Stimulated activated memory B cell treated with anti-CD40 and anti-IgM and Interleukin-4, amounts not matched to agents 10 μg/mL and 1 μg/mL and 100 μg/mL, for 72 hours (primary cell): ENCODE results near the gene MCUR1.
"Not testable (repeated sequence)": the region's sequence is repeated elsewhere in the genome, so short reads cannot be mapped to it uniquely, and the experiment has no call there.

Source experiments
- ATAC-seq: fragments of 150-1000 bp; cut with Tn5 transposase; 2 replicates; pipeline ENCODE4 v1.10.0; 2021
- H3K27ac Mint-ChIP-seq: one replicate; pipeline ENCODE4 v1.8.0; 2022; ENCODE audit warnings: mild to moderate bottlenecking, mixed read lengths
- H3K27me3 Mint-ChIP-seq: one replicate; pipeline ENCODE4 v1.8.0; 2022; ENCODE audit warnings: mixed read lengths
- H3K36me3 Mint-ChIP-seq: one replicate; pipeline ENCODE4 v1.8.0; 2022; ENCODE audit warnings: mixed read lengths
- H3K4me1 Mint-ChIP-seq: one replicate; pipeline ENCODE4 v1.8.0; 2022; ENCODE audit warnings: mixed read lengths
- H3K4me3 Mint-ChIP-seq: one replicate; pipeline ENCODE4 v1.8.0; 2022; ENCODE audit warnings: mild to moderate bottlenecking, moderate library complexity, mixed read lengths
- H3K9me3 Mint-ChIP-seq: one replicate; pipeline ENCODE4 v1.8.0; 2022; ENCODE audit warnings: mixed read lengths

MCUR1 gene

DNA sequence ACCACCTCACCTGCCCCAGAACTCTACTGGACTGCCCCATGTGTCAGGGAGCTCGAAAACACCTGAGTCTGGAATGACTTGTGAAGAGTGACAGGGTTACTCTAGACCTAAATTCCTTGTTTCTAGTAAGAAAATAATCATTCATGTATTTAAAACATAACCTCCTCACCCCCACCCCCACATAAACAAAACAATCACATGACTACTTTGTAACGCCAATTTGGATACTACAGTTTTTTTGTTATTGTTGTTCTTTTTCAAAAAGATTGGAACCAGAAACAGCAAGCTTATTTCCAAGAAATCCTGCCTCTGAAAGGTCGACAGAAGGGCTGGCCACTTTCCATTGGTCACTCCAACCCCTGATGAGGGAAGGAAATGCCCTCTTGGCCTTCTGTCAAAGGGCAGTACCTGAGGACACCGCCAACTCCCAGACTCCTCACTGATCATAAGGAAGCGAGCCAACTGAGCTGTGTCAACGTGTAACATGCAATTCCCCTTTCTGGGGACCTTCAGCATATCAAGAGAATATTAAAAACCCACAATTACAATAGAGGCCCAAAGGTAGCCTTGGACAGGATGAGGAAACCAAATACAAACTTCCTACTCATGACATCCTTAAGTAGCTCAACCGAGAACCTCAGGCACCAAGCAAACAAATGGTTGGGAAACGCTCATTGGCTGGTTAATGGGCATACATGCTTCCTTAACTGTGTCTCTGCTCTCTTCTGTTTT lies 2.6 kb downstream of the MCUR1 start:
- peaks cover 47% of the 10 kb centered on the region for H3K4me1 Mint-ChIP-seq
- peak overlapping the region; percentile 93 for H3K27ac Mint-ChIP-seq
- peaks cover 11% of the 10 kb centered on the region for H3K36me3 Mint-ChIP-seq

DNA sequence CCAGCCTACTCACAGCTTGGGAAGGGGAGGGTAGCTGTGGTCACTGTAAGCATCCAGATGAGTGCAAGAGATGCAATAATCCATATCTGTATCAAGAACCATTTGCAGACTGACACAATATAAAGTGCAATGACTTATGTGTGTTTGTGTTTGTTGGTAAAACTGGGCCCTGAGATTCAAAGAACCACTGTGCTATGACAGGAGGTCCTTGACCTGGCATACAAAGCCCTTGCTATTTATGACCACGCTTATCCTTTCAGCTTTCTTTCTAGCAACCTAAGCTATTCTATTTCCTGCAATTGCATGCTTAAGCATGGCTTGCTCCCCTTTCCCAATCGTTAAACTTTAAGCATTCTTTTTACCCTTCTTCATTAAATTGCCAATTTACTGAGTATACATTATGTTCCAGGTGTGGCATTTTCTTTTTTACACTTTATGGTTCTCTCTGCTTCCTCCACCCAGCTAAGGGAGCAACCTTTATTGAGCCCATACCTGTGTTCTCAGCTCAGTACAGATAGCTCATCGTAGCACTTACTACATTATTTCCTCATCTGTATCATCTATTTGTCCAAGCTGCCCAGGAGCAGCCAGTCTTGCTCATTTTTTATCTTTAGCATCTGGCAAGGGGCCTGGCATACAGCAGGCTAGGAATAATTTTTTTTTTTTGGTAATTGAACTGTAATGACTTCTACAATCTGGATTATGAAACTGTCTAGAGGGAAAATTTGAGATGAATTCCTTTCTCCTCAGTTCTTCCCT lies 3.5 kb downstream of the MCUR1 start:
- H3K27me3 Mint-ChIP-seq = no peaks in the 10 kb centered on the region
- peaks cover 17% of the 10 kb centered on the region for H3K36me3 Mint-ChIP-seq
- H3K27ac Mint-ChIP-seq = peak overlapping the region; percentile 93
- no peak overlapping the region for H3K4me3 Mint-ChIP-seq
- H3K4me1 Mint-ChIP-seq = peaks cover 41% of the 10 kb centered on the region
- no peaks in the 10 kb centered on the region for H3K9me3 Mint-ChIP-seq
- no peak for ATAC-seq

More for the DNA sequence above, 2.6 kb downstream of the MCUR1 start:
- ATAC-seq = no peak
- Mint-ChIP-seq H3K27me3 (no peaks in the 10 kb centered on the region), H3K4me3 (no peak overlapping the region), H3K9me3 (no peaks in the 10 kb centered on the region)

DNA sequence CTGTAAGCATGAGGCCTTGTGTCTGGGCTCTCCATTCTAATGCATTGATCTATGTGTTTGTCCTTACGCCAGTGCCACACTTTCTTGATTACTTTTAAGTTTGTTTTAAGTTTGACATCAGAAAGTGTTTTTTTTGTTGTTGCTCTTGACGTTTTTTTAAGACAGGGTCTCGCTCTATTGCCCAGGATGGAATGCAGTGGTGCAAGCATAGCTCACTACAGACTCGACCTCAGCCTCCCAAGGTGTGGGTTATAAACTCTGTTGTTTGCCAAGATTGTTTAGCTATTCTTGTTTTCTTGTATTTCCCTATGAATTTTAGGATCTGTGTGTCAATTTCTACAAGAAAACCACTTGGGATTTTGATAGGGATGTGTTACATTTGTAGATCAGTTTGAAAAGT lies 5.6 kb downstream of the MCUR1 start:
- no peak overlapping the region for H3K27ac Mint-ChIP-seq
- H3K9me3 Mint-ChIP-seq = no peaks in the 10 kb centered on the region
- no peak for ATAC-seq
- peaks cover 32% of the 10 kb centered on the region for H3K4me1 Mint-ChIP-seq
- H3K36me3 Mint-ChIP-seq = peaks cover 21% of the 10 kb centered on the region
- H3K27me3 Mint-ChIP-seq = no peaks in the 10 kb centered on the region
- H3K4me3 Mint-ChIP-seq = no peak overlapping the region

DNA sequence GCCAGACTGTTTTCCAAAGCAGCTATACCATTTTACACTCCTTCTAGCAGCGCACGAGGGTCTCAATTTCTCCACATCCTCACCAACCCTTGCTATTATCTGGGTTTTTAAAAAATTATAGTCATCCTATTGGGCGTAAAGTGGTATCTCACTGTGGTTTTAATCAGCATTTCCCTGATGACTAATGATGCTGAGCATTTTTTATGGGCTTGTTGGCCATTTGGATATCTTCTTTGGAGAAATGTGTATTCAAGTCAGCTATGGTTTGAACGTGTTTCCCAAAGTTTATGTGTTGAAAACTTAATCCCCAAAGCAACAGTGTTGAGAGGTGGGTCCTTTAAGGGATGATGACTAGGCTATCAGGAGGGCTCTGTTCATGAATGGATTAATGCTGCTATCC lies 6.7 kb downstream of the MCUR1 start:
- Mint-ChIP-seq H3K36me3 (peaks cover 21% of the 10 kb centered on the region), H3K4me3 (no peak overlapping the region), H3K27ac (no peak overlapping the region), H3K4me1 (peaks cover 21% of the 10 kb centered on the region), H3K9me3 (no peaks in the 10 kb centered on the region), H3K27me3 (no peaks in the 10 kb centered on the region)
- no peak for ATAC-seq

DNA sequence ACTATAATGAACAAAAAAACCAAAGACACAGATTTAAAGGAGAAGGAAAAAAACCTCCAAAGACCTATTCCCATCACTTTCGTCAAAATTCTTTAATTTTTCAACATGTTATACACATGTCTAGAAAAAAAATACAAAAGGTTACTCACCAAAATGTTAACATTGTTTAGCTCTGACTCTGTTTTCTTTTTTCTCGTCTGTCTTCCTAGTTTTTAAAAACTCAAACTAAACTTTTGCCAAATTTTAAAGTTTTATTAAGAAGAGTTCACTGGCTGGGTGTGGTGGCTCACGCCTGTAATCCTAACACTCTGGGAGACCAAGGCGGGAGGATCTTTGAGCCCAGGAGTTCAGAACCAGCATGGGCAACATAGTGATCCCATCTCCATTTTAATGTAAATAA lies 10.8 kb downstream of the MCUR1 start:
- Mint-ChIP-seq H3K27me3 (no peaks in the 10 kb centered on the region), H3K36me3 (peaks cover 26% of the 10 kb centered on the region), H3K4me3 (no peak overlapping the region), H3K4me1 (no peaks in the 10 kb centered on the region), H3K9me3 (no peaks in the 10 kb centered on the region), H3K27ac (no peak overlapping the region)
- no peak for ATAC-seq

DNA sequence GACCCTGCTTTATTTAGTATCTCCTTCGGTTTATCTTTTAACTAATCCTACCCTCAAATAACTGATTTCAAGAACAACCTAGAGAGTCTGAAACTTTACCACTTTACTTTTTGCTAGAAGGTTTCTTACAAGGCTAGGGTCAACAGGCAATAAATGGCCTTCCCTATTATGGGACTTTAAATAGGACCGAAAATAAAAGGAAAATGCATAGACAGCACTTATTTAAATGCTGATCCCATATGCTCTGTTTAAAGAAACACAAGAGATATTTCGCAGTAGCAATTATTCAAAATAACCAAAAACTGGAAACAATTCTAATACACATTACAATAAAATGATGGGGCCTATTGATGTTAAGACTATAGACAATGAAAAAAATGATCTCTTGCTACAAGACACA lies 13.7 kb downstream of the MCUR1 start:
- H3K27ac Mint-ChIP-seq = no peak overlapping the region
- H3K36me3 Mint-ChIP-seq = peaks cover 9% of the 10 kb centered on the region
- no peaks in the 10 kb centered on the region for H3K27me3 Mint-ChIP-seq
- peaks cover 1% of the 10 kb centered on the region for H3K4me1 Mint-ChIP-seq
- H3K9me3 Mint-ChIP-seq = no peaks in the 10 kb centered on the region
- H3K4me3 Mint-ChIP-seq = no peak overlapping the region
- ATAC-seq = no peak

DNA sequence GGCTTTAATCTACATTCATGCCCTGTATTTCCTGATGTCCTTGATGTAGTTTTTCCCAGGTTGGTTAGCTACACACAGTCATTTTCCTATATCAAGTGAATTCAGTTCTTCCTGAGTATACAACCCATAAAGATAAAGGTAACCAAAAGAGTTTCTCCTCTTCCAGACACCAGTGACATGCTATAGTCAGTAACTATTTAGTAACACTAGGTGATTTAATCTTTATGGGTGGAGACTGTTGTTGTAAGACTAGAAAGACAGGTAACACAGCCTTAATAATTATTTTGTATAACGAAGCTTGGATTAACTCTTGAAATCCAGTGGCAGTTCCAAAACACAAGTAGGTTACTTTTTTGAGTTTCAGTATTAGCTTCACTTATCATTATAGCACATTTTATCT lies 17.6 kb downstream of the MCUR1 start:
- peaks cover 26% of the 10 kb centered on the region for H3K36me3 Mint-ChIP-seq
- no peak overlapping the region for H3K27ac Mint-ChIP-seq
- ATAC-seq = no peak
- H3K9me3 Mint-ChIP-seq = no peaks in the 10 kb centered on the region
- no peak overlapping the region for H3K4me3 Mint-ChIP-seq
- H3K4me1 Mint-ChIP-seq = peaks cover 18% of the 10 kb centered on the region
- no peaks in the 10 kb centered on the region for H3K27me3 Mint-ChIP-seq

DNA sequence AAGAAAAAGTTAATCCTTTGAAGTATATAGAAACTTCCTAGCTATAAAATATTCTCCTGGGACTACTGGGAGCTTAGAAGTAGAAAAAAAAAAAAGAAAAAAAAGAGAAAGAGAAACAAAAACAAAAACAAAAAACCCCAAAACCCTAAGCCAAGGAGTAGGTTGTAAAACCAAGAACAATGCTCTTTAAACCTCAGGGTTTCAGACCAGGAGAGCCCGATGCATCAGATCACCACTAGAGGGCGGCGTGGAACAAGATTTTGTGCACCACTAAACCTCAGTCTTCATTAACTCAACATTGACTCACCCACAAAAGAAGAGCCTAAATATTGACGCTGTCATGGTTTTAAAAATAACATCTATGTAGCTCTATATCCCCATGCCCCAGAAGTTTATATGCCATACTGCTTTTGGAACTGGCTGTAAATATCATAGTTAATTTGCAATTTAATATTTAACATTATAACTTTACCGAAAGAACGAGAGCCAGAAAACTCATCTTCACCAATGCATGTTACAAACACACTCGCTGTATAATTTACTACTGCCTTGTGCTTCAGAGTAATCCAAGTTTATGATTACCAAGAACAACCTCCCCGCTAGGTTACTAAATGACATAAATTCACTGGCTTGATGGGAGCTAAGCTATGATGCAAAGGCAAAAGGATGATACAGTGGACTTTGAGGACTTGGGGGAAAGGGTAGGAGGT lies 19.2 kb downstream of the MCUR1 start:
- no peaks in the 10 kb centered on the region for H3K27me3 Mint-ChIP-seq
- H3K27ac Mint-ChIP-seq = peak overlapping the region; percentile 62
- H3K4me1 Mint-ChIP-seq = peaks cover 18% of the 10 kb centered on the region
- H3K36me3 Mint-ChIP-seq = peaks cover 20% of the 10 kb centered on the region
- no peak overlapping the region for H3K4me3 Mint-ChIP-seq
- no peaks in the 10 kb centered on the region for H3K9me3 Mint-ChIP-seq
- ATAC-seq = peak; percentile 92

DNA sequence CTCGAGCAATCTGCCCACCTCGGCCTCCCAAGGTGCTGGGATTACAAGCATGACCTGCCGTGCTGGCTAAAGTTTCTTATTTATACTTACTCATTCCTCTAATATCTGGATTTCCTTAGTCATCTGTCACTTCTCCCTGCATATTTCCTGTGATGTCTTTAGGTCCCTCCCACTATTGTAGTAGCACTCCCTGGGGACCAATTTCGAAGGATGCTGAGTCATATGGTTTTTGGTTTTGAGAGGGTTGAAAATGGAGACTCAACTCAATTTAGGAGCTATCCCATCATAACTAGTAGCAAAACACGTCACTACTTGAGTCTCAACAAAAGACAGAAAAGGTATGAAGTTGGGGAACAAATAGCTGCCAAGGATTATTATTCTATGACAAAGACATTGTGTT lies 20.2 kb downstream of the MCUR1 start:
- H3K4me1 Mint-ChIP-seq = peaks cover 18% of the 10 kb centered on the region
- no peak overlapping the region for H3K27ac Mint-ChIP-seq
- no peaks in the 10 kb centered on the region for H3K27me3 Mint-ChIP-seq
- H3K4me3 Mint-ChIP-seq = no peak overlapping the region
- H3K9me3 Mint-ChIP-seq = no peaks in the 10 kb centered on the region
- no peak for ATAC-seq
- H3K36me3 Mint-ChIP-seq = peaks cover 28% of the 10 kb centered on the region

DNA sequence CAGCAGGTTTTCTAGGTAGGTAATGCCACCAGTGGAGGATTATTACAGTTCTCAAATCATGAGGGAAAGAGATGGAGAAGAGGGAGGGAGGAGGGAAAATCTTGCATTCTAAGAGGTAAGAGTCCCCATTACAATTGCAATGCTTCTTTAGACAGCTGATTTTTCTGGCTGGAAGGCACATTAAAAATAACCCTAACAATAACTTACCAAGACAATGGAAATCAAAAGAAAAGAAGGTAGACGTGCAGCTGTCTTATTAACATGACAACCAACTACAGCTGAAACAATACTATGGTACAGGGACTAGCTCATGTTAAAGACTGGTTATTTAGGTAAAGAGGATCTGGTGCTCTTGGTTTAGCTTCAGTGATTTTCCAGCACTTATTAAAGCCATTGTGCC lies 24.6 kb downstream of the MCUR1 start:
- Mint-ChIP-seq H3K4me3 (no peak overlapping the region), H3K4me1 (peaks cover 14% of the 10 kb centered on the region), H3K36me3 (peaks cover 43% of the 10 kb centered on the region), H3K27me3 (no peaks in the 10 kb centered on the region), H3K27ac (no peak overlapping the region), H3K9me3 (no peaks in the 10 kb centered on the region)
- no peak for ATAC-seq

DNA sequence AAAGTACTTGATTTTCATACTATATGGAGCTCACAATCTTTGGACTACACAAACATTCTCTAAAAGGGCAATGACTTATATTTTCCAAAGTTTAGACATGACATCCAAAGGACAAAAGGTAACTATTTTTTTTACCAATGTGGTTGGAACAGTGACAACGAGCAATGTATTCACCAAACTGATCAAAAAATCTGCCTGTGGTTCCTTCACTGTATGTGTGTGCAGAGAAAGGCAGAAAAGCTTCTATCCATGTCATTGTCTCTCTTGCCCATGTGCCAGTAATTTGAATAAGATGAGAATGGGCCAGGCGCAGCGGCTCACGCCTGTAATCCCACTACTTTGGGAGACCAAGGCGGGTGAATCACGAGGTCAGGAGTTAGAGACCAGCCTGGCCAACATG lies 25.5 kb downstream of the MCUR1 start:
- H3K36me3 Mint-ChIP-seq = peaks cover 37% of the 10 kb centered on the region
- no peaks in the 10 kb centered on the region for H3K27me3 Mint-ChIP-seq
- no peak overlapping the region for H3K27ac Mint-ChIP-seq
- H3K4me1 Mint-ChIP-seq = peaks cover 6% of the 10 kb centered on the region
- no peaks in the 10 kb centered on the region for H3K9me3 Mint-ChIP-seq
- H3K4me3 Mint-ChIP-seq = no peak overlapping the region
- no peak for ATAC-seq

DNA sequence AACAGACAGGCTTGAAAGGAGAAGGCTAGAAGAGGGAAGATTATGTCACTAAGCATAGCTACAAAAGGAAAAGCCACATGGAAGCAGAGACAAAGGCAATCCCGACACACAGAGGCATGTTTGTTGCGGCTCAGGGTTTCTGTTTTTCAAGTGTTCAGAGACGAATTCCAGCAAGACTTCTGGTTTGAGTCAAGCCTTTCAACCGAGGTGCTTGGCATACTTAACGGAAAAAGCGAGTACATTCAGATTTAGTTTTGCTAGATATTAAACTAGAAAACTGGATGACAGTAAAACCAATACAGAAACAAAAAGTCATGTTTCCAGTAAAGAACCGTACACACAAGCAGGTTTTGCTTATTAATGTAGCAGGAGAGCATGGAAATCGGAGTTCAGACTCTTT lies 27.2 kb downstream of the MCUR1 start:
- Mint-ChIP-seq H3K27me3 (no peaks in the 10 kb centered on the region), H3K4me3 (no peak overlapping the region), H3K9me3 (no peaks in the 10 kb centered on the region), H3K36me3 (peaks cover 51% of the 10 kb centered on the region), H3K4me1 (peaks cover 6% of the 10 kb centered on the region), H3K27ac (no peak overlapping the region)
- no peak for ATAC-seq

DNA sequence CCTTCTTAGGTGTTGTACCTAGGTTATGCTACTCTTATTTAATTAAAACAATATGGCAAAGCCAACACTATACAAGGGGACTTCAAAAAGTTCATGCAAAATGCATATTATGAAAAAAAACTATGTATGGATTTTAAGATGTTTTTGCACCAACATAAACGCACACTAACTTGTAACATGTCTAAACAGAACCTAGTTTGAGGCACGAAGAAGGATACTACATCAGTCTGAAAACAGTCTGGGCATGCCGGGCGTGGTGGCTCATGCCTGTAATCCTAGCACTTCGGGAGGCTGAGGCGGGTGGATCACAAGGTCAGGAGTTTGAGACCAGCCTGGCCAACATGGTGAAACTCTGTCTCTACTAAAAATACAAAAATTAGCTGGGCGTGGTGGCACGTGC lies 34.2 kb downstream of the MCUR1 start:
- not testable (repeated sequence) for H3K9me3 Mint-ChIP-seq, ATAC-seq

DNA sequence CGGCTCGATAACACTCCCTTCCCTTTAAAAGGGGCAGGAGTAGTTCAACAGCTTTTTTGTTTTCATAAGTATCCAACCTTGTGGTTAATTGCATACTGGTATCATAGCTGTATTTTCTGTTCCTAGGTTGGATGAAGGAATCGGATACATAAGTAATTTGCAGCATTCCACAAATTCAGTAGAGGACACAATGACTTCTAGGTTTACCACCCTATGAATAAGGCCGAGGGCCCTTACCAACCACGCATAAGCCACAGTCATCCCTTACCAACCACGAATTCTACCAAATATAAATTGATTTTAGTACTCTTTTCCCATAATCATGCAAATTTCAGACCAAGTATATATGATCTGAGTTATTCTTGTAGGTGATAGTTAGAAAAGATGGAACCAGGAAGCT lies 36.3 kb downstream of the MCUR1 start:
- Mint-ChIP-seq H3K27ac (no peak overlapping the region), H3K4me1 (no peaks in the 10 kb centered on the region), H3K27me3 (no peaks in the 10 kb centered on the region), H3K4me3 (no peak overlapping the region), H3K36me3 (peaks cover 6% of the 10 kb centered on the region), H3K9me3 (no peaks in the 10 kb centered on the region)
- no peak for ATAC-seq

More for the DNA sequence above, 34.2 kb downstream of the MCUR1 start:
- H3K4me1 Mint-ChIP-seq, H3K4me3 Mint-ChIP-seq, H3K27me3 Mint-ChIP-seq, H3K27ac Mint-ChIP-seq: not testable (repeated sequence)
- H3K36me3 Mint-ChIP-seq = peaks cover 20% of the 10 kb centered on the region

DNA sequence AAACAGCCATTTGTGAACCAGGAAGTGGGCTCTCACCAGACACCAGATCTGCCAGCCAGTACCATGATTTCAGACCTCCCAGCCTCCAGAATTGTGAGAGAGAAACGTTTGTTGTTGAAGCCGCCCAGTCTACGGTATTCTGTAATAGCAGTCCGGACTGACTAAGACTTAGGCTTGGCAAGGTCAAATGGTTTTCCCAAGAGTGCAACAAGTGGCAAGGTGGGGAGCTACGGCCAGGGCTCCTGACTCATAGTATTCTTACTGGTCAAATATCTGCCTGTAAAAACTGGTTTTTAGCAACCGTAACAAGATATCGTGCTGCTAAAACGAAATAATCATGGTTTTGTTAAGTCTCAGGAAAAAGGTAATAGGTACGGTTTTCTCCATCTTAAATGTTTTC lies 37.8 kb downstream of the MCUR1 start:
- H3K27ac Mint-ChIP-seq = no peak overlapping the region
- H3K27me3 Mint-ChIP-seq = no peaks in the 10 kb centered on the region
- H3K4me1 Mint-ChIP-seq = no peaks in the 10 kb centered on the region
- no peak overlapping the region for H3K4me3 Mint-ChIP-seq
- no peak for ATAC-seq
- H3K36me3 Mint-ChIP-seq = no peaks in the 10 kb centered on the region
- H3K9me3 Mint-ChIP-seq = no peaks in the 10 kb centered on the region

DNA sequence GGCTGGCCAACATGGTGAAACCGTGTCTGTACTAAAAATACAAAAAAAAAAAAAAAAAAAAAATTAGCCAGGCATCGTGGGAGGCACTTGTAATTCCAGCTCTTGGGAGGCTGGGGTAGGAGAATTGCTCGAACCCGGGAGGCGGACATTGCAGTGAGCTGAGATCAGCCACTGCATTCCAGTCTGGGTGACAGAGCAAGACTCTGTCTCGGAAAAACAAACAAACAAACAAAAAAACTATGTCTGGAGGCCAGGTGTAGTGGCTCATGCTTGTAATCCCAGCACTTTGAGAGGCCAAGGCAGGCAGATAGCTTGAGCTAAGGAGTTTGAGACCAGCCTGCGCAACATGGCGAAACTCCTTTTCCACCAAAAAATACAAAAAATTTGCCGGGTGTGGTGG lies 38.9 kb downstream of the MCUR1 start:
- H3K9me3 Mint-ChIP-seq, H3K27ac Mint-ChIP-seq, H3K36me3 Mint-ChIP-seq, H3K4me1 Mint-ChIP-seq, ATAC-seq, H3K27me3 Mint-ChIP-seq, H3K4me3 Mint-ChIP-seq: not testable (repeated sequence)
